ENCODE data around the gene PFN1.
"Not testable (repeated sequence)": the region's sequence is repeated elsewhere in the genome, so short reads cannot be mapped to it uniquely, and the experiment has no call there.

PFN1 gene

GRCh38 chr17:4921320-4921719 is 27.0 kb downstream of the PFN1 start:
- H3K4me3 ChIP-seq (ENCODE audit: low read depth, low read length) = no peak overlapping the region
- TF ChIP-seq CTCF (conservative IDR thresholded peaks at IDR 0.05; ENCODE audit: low read depth, low read length) = no peak
- DNase-seq (ENCODE audit: low read depth) = no peak

GRCh38 chr17:4920351-4921048 is 27.8 kb downstream of the PFN1 start:
- no peak for TF ChIP-seq CTCF (conservative IDR thresholded peaks at IDR 0.05; ENCODE audit: low read depth, low read length)
- no peak overlapping the region for H3K4me3 ChIP-seq (ENCODE audit: low read depth, low read length)

GRCh38 chr17:4919511-4920047 is 28.8 kb downstream of the PFN1 start:
- no peak for DNase-seq (ENCODE audit: low read depth)
- no peak for TF ChIP-seq CTCF (conservative IDR thresholded peaks at IDR 0.05; ENCODE audit: low read depth, low read length)
- H3K4me3 ChIP-seq (ENCODE audit: low read depth, low read length) = no peak overlapping the region

More at GRCh38 chr17:4920351-4921048, 27.8 kb downstream of the PFN1 start:
- peak; percentile 52 for DNase-seq (ENCODE audit: low read depth)

DNA sequence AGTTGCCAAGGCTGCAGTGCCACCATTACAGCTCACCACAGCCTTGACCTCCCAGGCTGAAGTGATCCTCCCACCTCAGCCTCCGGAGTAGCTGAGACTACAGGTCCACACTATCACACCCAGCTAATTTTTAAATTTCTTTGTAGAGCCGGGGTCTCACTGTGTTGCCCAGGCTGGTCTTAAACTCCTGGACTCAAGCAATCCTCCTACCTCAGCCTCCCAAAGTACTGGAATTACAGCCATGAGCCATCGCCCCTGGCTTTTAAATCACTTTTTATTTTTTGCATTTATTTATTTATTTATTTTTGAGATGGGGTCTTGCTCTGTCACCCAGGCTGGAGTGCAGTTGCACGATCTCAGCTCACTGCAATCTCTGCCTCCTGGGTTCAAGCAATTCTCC is 33.8 kb downstream of the PFN1 start:
- DNase-seq (ENCODE audit: low read depth); H3K4me3 ChIP-seq (ENCODE audit: low read depth, low read length): not testable (repeated sequence)

DNA sequence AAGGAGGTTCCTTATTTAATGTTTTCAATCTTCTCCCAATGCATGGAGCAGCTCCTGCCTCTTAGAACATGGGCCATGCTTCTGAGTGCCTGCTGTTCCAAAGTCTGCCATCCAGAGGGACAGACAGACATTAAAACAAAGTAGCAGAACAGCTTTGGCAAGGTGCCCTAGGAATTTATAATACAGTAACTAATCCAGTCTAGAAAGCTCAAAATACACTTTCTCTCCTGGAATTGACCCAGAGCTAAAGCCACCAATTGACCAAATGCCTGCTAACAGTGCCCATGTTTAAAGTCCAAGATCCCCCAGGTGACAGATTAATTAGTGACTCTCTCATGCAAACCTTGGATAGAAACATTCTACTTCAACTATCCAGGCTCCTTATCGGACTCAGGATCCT is 34.3 kb downstream of the PFN1 start:
- DNase-seq (ENCODE audit: low read depth) = peak; percentile 27
- no peak overlapping the region for H3K4me3 ChIP-seq (ENCODE audit: low read depth, low read length)
- no peak for TF ChIP-seq CTCF (conservative IDR thresholded peaks at IDR 0.05; ENCODE audit: low read depth, low read length)

DNA sequence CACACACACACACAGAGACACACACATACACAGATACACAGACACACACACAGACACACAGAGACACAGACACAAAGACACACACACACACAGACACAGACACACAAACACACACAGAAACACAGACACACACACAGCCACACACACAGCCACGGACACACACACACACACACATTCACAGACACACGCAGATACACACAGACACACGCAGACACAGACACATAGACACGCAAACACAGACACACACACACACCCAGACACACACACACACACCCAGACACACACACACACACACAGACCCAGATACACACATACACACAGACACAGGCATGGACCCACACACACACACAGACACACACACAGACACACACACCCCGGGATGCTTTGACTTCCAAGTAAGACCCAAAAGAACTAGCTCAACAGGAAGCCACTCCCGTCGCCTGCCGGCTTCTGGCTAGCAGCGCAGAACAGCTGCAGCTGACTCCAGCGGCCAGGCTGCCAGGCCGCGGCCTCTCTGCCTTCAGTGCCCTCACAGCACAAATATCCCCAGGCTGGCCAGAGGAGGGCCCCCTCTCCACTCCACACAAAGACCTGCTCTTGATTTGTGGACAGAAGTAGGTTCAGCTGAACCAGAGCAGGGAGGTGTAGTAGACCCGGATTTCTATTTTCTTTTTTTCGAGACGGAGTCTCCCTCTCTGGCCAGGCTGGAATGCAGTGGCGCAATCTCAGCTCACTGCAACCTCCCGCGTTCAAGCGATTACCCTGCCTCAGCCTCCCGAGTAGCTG is 39.4 kb downstream of the PFN1 start:
- no peak overlapping the region for H3K4me3 ChIP-seq (ENCODE audit: low read depth, low read length)
- peak; percentile 86 for TF ChIP-seq CTCF (conservative IDR thresholded peaks at IDR 0.05; ENCODE audit: low read depth, low read length)
- DNase-seq (ENCODE audit: low read depth) = peak; percentile 98

- no peak for TF ChIP-seq CTCF (conservative IDR thresholded peaks at IDR 0.05; ENCODE audit: low read depth, low read length)
- peak; percentile 31 for DNase-seq (ENCODE audit: low read depth)
- no peak overlapping the region for H3K4me3 ChIP-seq (ENCODE audit: low read depth, low read length)
Observed at GRCh38 chr17:4908301-4908700, 40.0 kb downstream of the PFN1 start.

DNA sequence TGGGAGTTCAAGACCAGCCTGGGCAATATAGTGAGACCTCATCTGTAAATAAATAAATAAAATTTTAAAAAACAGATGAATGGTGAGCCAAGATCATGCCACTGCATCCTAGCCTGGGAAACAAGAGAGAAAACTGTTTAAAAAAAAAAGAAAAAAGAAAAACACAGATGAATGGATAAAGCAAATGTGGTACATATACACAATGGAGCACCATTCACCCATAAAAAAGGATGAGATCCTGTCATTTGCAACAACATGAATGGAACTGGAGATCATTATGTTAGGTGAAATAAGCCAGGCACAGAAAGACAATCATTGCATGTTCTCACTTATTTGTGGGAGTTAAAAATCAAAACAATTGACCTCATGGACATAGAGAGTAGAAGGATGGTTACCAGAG is 41.7 kb downstream of the PFN1 start:
- H3K4me3 ChIP-seq (ENCODE audit: low read depth, low read length); DNase-seq (ENCODE audit: low read depth): not testable (repeated sequence)

Measured in choroid plexus epithelial cell (primary cell).